K562 (cell line): ENCODE data around the gene TMEM185B. TPM values are rescaled to one million over a fixed set of nuclear protein-coding genes. Genes with fewer than 3 reads are reported as not detected.

Experiments used
- BACH1 ChIP-seq: fragments of 200-800 bp; sonication (Bioruptor generic); IDR thresholded peaks from 2 replicates; pipeline ENCODE4 v1.6.1; 2016; ENCODE audit warnings: missing genetic modification characterization, missing compliant biosample characterization
- CBX1 ChIP-seq: sonication (generic); IDR thresholded peaks from 2 replicates; pipeline ENCODE4 v1.6.1; 2016; ENCODE audit warnings: antibody characterized with exemption, low read depth, mild to moderate bottlenecking
- DNMT1 ChIP-seq: fragments of 450-650 bp; IDR thresholded peaks from 2 replicates; pipeline ENCODE4 v1.6.1; 2016; ENCODE audit warnings: antibody characterized with exemption, mild to moderate bottlenecking
- MYC ChIP-seq, 2 experiments: fragments of 250-450 bp in 1 of 2; sonication (Bioruptor Pico) in 1 of 2; IDR thresholded peaks; 2 replicates each; pipeline versions ENCODE4 v1.5.1 to v1.6.1; 2012 to 2021; ENCODE audit warnings: low read depth in 2 of 2, borderline replicate concordance in 1 of 2, improper control_type of control experiment in 1 of 2, low read length in 1 of 2, mild to moderate bottlenecking in 1 of 2, moderate library complexity in 1 of 2
- PHF8 ChIP-seq: fragments of 200-600 bp; sonication (generic); IDR thresholded peaks from 2 replicates; pipeline ENCODE4 v1.6.1; 2012; ENCODE audit warnings: mixed run types, mild to moderate bottlenecking, inconsistent platforms, low read length, moderate library complexity, borderline replicate concordance
- RBM15 ChIP-seq: fragments of 200-400 bp; formaldehyde crosslinking; IDR thresholded peaks from 2 replicates; pipeline ENCODE4 v1.6.1; 2018; ENCODE audit warnings: mild to moderate bottlenecking, low read length, moderate library complexity; ENCODE audit not compliant: insufficient read depth
- ZNF140 ChIP-seq: fragments of 250-450 bp; sonication (Bioruptor Pico); IDR thresholded peaks from 2 replicates; pipeline ENCODE4 v1.8.0; 2021; ENCODE audit warnings: moderate library complexity, mild to moderate bottlenecking, inconsistent platforms
- ZNF224 ChIP-seq: sonication (generic); formaldehyde crosslinking; IDR thresholded peaks from 2 replicates; pipeline ENCODE4 v1.8.0; 2022; ENCODE audit warnings: mild to moderate bottlenecking, missing genetic modification reagents
- polyA plus RNA-seq, 8 experiments: library from polyadenylated mRNA; depleted of rRNA in 4 of 8; stranded (reverse) in 5 of 8; unstranded in 3 of 8; fragments of >200 nt; fragmentation: Nextera tagmentation in 2 of 8; fragmentation: Illumina TruSeq in 1 of 8; extraction: Ambion mirVana in 2 of 8; extraction: Trizol in 1 of 8; gene quantifications; 2 replicates each; pipeline versions ENCODE4 v1.2.1 to v1.2.3, GENCODE V29; 2011 to 2014; ENCODE audit warnings: inconsistent platforms in 1 of 8, missing spikeins in 1 of 8
- total RNA-seq, 7 experiments: library from RNA; depleted of rRNA in 6 of 7; stranded (reverse); fragments of >200 nt in 6 of 7; fragmentation: Illumina TruSeq in 2 of 7; extraction: Trizol in 2 of 7; gene quantifications; 2 replicates each; pipeline versions ENCODE4 v1.2.1 to v1.2.3, GENCODE V29; 2011 to 2021; ENCODE audit warnings: low replicate concordance in 1 of 7
- TF ChIP-seq, protein P1 (sequence below): sonication (generic); formaldehyde crosslinking; IDR thresholded peaks from 2 replicates; pipeline ENCODE4 v1.8.0; 2022; ENCODE audit warnings: missing genetic modification reagents, mild to moderate bottlenecking, moderate library complexity, borderline replicate concordance
- TF ChIP-seq, protein P2 (sequence below), 2 experiments: fragments of 150-350 bp in 1 of 2; IDR thresholded peaks; 2 replicates each; pipeline ENCODE4 v1.6.1; 2012 to 2016; ENCODE audit warnings: low read depth in 2 of 2, low read length in 2 of 2, mild to moderate bottlenecking in 1 of 2, moderate library complexity in 1 of 2
- TF ChIP-seq, protein P3 (sequence below): fragments of 450-650 bp; formaldehyde crosslinking; IDR thresholded peaks from 2 replicates; pipeline ENCODE4 v1.4.0; 2020; ENCODE audit warnings: mild to moderate bottlenecking, moderate library complexity
- TF ChIP-seq, protein P4 (sequence below): fragments of 450-650 bp; IDR thresholded peaks from 2 replicates; pipeline ENCODE4 v1.7.0; 2016; ENCODE audit warnings: borderline replicate concordance
- TF ChIP-seq, protein P5 (sequence below): fragments of 250-450 bp; sonication (Bioruptor Pico); IDR thresholded peaks from 2 replicates; pipeline ENCODE4 v1.5.0; 2022; ENCODE audit warnings: mild to moderate bottlenecking
- TF ChIP-seq, protein P6 (sequence below): fragments of 450-650 bp; formaldehyde crosslinking; IDR thresholded peaks from 2 replicates; pipeline ENCODE4 v1.4.0; 2020; ENCODE audit warnings: mild to moderate bottlenecking, moderate library complexity

The TMEM185B gene
- total and polyA plus RNA-seq, 9 of the 15 experiments (the other 6 are each of a cell fraction or from before 2014, with no cell fraction given) = 2.9 to 28.2 (median 11.5) TPM

DNA sequence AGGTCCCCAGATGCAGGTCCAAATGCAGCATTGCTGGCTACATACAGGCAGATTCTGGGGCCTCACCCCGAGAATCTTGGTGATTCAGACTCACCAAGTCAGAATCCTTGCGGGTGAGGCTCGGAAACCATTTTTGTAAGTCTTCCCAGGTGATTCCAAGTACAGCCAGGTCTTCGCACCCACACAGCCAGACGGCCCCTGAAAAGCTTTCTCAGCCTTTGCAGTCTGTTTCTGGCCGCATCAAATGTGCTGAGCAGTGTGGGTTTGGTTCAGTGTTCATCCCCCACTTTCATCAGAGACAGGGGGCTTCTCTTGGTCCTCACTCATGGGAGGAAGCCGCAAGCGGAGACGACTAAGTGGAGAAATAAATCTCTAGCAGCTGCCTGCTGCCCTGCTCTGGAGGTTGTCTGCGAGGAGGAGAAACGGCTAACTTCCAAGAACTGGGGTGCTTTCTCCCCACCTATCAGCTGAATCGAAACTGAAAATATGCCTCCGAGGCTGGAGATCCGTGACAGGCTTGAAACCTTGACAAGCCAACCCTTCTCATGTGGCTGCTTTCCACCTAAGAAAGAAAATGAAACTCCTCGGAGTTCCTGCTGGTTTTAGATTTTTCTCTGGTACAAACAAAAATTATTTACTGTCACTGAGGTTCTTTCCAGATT is 8.9 kb upstream of the TMEM185B start (continued):
- no peak for TF ChIP-seq CBX1
- TF ChIP-seq, protein P1, sequence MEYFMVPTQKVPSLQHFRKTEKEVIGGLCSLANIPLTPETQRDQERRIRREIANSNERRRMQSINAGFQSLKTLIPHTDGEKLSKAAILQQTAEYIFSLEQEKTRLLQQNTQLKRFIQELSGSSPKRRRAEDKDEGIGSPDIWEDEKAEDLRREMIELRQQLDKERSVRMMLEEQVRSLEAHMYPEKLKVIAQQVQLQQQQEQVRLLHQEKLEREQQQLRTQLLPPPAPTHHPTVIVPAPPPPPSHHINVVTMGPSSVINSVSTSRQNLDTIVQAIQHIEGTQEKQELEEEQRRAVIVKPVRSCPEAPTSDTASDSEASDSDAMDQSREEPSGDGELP (CRISPR knock-in tag) = no peak; the same call in 1 of the 2 replicates
- TF ChIP-seq RBM15 = no peak
- TF ChIP-seq, protein P2, sequence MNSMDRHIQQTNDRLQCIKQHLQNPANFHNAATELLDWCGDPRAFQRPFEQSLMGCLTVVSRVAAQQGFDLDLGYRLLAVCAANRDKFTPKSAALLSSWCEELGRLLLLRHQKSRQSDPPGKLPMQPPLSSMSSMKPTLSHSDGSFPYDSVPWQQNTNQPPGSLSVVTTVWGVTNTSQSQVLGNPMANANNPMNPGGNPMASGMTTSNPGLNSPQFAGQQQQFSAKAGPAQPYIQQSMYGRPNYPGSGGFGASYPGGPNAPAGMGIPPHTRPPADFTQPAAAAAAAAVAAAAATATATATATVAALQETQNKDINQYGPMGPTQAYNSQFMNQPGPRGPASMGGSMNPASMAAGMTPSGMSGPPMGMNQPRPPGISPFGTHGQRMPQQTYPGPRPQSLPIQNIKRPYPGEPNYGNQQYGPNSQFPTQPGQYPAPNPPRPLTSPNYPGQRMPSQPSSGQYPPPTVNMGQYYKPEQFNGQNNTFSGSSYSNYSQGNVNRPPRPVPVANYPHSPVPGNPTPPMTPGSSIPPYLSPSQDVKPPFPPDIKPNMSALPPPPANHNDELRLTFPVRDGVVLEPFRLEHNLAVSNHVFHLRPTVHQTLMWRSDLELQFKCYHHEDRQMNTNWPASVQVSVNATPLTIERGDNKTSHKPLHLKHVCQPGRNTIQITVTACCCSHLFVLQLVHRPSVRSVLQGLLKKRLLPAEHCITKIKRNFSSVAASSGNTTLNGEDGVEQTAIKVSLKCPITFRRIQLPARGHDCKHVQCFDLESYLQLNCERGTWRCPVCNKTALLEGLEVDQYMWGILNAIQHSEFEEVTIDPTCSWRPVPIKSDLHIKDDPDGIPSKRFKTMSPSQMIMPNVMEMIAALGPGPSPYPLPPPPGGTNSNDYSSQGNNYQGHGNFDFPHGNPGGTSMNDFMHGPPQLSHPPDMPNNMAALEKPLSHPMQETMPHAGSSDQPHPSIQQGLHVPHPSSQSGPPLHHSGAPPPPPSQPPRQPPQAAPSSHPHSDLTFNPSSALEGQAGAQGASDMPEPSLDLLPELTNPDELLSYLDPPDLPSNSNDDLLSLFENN (IDR thresholded peaks at IDR 0.05; ENCODE audit: low read depth in 2 of 2, low read length in 2 of 2) = no peak
- no peak for TF ChIP-seq ZNF224 (CRISPR knock-in tag)
- 0 out of 2 replicates have a peak, but pooled peaks have one; percentile 41 for TF ChIP-seq BACH1 (tag)
- TF ChIP-seq, protein P3, sequence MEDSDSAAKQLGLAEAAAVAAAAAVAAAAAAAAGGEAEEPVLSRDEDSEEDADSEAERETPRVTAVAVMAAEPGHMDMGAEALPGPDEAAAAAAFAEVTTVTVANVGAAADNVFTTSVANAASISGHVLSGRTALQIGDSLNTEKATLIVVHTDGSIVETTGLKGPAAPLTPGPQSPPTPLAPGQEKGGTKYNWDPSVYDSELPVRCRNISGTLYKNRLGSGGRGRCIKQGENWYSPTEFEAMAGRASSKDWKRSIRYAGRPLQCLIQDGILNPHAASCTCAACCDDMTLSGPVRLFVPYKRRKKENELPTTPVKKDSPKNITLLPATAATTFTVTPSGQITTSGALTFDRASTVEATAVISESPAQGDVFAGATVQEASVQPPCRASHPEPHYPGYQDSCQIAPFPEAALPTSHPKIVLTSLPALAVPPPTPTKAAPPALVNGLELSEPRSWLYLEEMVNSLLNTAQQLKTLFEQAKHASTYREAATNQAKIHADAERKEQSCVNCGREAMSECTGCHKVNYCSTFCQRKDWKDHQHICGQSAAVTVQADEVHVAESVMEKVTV (CRISPR knock-in tag) = no peak
- TF ChIP-seq ZNF140 (CRISPR knock-in tag) = no peak
- no peak for TF ChIP-seq DNMT1
- TF ChIP-seq, protein P4, sequence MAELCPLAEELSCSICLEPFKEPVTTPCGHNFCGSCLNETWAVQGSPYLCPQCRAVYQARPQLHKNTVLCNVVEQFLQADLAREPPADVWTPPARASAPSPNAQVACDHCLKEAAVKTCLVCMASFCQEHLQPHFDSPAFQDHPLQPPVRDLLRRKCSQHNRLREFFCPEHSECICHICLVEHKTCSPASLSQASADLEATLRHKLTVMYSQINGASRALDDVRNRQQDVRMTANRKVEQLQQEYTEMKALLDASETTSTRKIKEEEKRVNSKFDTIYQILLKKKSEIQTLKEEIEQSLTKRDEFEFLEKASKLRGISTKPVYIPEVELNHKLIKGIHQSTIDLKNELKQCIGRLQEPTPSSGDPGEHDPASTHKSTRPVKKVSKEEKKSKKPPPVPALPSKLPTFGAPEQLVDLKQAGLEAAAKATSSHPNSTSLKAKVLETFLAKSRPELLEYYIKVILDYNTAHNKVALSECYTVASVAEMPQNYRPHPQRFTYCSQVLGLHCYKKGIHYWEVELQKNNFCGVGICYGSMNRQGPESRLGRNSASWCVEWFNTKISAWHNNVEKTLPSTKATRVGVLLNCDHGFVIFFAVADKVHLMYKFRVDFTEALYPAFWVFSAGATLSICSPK = no peak
- peak; percentile 15; the same call in 1 of the 2 replicates for TF ChIP-seq PHF8
- no peak for TF ChIP-seq MYC (IDR thresholded peaks at IDR 0.05; ENCODE audit: low read depth, low read length)
- TF ChIP-seq MYC (CRISPR knock-in tag; IDR thresholded peaks at IDR 0.05; ENCODE audit: borderline replicate concordance, low read depth) = no peak
- TF ChIP-seq, protein P5, sequence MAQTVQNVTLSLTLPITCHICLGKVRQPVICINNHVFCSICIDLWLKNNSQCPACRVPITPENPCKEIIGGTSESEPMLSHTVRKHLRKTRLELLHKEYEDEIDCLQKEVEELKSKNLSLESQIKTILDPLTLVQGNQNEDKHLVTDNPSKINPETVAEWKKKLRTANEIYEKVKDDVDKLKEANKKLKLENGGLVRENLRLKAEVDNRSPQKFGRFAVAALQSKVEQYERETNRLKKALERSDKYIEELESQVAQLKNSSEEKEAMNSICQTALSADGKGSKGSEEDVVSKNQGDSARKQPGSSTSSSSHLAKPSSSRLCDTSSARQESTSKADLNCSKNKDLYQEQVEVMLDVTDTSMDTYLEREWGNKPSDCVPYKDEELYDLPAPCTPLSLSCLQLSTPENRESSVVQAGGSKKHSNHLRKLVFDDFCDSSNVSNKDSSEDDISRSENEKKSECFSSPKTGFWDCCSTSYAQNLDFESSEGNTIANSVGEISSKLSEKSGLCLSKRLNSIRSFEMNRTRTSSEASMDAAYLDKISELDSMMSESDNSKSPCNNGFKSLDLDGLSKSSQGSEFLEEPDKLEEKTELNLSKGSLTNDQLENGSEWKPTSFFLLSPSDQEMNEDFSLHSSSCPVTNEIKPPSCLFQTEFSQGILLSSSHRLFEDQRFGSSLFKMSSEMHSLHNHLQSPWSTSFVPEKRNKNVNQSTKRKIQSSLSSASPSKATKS (CRISPR knock-in tag) = no peak
- TF ChIP-seq, protein P6, sequence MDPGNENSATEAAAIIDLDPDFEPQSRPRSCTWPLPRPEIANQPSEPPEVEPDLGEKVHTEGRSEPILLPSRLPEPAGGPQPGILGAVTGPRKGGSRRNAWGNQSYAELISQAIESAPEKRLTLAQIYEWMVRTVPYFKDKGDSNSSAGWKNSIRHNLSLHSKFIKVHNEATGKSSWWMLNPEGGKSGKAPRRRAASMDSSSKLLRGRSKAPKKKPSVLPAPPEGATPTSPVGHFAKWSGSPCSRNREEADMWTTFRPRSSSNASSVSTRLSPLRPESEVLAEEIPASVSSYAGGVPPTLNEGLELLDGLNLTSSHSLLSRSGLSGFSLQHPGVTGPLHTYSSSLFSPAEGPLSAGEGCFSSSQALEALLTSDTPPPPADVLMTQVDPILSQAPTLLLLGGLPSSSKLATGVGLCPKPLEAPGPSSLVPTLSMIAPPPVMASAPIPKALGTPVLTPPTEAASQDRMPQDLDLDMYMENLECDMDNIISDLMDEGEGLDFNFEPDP (CRISPR knock-in tag) = no peak
